Epithelial cell of proximal tubule (primary cell): ENCODE data around the gene KCNK15. TPM values are rescaled to one million over a fixed set of nuclear protein-coding genes. Genes with fewer than 3 reads are reported as not detected.

Experiments
- DNase-seq: peaks from one replicate; pipeline ENCODE4 v3.0.0-alpha.2; 2011; ENCODE audit warnings: low read depth
- H3K4me3 ChIP-seq: 2 replicates; pipeline ENCODE4 v1.5.1; 2011; ENCODE audit warnings: low read depth, mild to moderate bottlenecking, low read length
- CTCF ChIP-seq: conservative IDR thresholded peaks from 2 replicates; pipeline ENCODE4 v1.5.1; 2012; ENCODE audit warnings: low read depth, mild to moderate bottlenecking, low read length
- total RNA-seq: library from RNA; depleted of rRNA; stranded (reverse); fragments of >200 nt; gene quantifications from 2 replicates; pipeline ENCODE4 v1.2.3, GENCODE V29; 2015

The KCNK15 gene
- total RNA-seq, 1 donor from 2014 or later, result not detected

- DNase-seq, result no peak
- H3K4me3 ChIP-seq, result no peak overlapping the region
- no peak for TF ChIP-seq CTCF
These were observed 3.2 kb upstream of the KCNK15 start for GRCh38 chr20:44742304-44743079.

GRCh38 chr20:44743080-44743701 is 2.5 kb upstream of the KCNK15 start:
- H3K4me3 ChIP-seq, result no peak overlapping the region
- no peak for DNase-seq
- no peak for TF ChIP-seq CTCF

DNA sequence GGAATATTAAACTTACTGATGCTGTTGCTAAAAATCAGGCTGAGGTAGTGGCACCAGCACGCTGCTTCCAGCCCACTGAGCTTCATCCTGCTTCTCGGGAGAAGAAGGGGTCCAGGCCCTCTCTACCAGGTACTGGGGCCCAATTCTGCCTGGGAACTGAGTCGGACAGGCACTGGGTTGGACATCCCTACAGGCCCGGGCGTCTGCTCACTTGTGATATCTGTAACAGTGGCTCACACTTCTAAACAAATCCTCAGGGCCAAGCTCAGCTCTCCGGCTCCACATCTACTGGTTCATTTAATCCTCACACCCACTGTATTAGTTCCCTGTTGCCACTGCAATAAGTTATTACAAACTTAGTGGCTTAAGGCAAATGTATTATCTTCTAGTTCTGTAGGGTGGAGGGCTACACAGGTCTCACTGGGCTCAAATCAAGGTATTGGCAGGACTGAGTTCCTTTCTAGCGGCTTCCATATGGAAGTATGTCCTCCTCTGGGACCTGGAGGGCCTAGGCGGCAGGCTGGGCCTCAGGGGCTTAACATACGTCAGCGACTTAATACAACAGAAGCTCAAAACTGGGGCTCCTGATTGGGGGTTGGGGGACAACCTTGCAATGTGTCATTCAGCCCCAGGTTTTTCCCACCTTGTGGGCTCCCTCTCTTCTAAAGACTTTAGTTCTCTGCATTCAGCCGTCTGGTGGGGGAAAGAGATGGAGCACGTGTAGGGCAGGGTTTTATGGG is 1.6 kb upstream of the KCNK15 start:
- no peak overlapping the region for H3K4me3 ChIP-seq
- no peak for DNase-seq
- no peak for TF ChIP-seq CTCF

DNA sequence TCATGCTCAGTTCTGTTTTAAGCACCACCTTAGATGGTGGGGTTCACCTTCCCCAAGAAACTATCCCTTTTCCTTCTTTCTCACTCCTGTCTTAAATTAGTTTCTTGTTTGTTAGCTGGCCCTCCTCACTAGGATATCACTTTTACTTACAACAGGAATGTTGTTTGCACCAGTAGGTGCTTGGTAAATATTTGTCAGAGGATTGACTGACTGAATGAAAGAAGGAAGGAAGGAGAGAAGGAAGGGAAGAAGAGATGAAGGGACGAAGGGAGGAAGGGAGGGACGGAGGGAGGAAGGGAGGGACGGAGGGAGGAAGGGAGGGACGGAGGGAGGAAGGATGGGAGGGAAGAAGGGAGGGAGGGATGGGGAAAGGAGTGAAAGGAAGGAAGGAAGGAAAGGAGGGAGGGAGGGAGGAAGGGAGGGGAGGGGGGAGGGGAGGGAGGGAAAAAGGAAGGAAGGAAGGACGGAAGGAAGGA is 505 bp upstream of the KCNK15 start:
- TF ChIP-seq CTCF, result no peak
- H3K4me3 ChIP-seq, result no peak overlapping the region
- no peak for DNase-seq

DNA sequence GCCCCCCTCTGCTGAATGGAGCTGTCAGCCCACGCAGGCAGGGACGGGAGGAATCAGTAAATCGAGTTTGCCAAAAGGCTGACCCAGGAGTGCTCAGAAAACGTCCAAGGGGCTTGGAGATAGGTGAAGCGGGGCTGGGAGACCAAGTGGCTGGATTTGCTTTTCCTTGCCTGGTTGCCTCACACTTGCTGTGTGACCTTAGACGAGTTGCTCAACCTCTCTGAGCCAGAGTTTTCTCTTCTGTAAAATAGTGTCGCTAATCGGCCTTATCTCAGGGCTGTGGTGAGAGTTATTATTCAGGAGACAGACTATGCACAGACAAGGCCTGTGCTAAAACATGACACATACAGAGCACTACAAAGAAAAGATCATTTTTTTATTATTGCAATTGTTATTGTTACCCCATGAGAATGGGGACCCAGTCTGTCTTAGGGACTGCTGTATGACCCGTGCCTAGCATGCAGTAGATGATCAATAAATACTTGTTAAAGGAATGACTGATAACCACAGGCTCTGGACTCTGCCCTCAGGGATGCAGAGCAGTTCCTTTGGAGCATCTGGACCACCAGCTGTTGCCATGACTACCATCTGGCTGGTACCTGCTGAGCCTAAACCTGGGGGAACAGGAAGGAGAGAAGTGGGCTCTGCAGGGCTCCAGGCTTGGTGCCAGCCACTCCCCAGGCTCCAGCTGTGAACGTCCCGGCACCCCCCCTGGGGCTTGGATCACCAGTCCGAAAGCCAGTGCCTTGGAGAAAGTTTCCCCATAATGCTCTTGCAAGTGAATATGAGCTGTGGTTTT is 901 bp downstream of the KCNK15 start:
- DNase-seq, result no peak
- no peak for TF ChIP-seq CTCF
- peak overlapping the region; percentile 47 for H3K4me3 ChIP-seq

GRCh38 chr20:44747166-44748004 is 1.7 kb downstream of the KCNK15 start:
- peak; percentile 86 for TF ChIP-seq CTCF
- DNase-seq, result peak; percentile 45
- H3K4me3 ChIP-seq, result no peak overlapping the region
